GM21528 (cell line): Measurements from ENCODE around the gene KRTAP10-3.

Experiments used
- ATAC-seq: cut with Tn5 transposase; IDR thresholded peaks from one replicate; pipeline ENCODE4 v1.9.1; 2021; ENCODE audit warnings: mild to moderate bottlenecking, moderate library complexity; ENCODE audit not compliant: unreplicated experiment, low FRiP score

Gene KRTAP10-3

DNA sequence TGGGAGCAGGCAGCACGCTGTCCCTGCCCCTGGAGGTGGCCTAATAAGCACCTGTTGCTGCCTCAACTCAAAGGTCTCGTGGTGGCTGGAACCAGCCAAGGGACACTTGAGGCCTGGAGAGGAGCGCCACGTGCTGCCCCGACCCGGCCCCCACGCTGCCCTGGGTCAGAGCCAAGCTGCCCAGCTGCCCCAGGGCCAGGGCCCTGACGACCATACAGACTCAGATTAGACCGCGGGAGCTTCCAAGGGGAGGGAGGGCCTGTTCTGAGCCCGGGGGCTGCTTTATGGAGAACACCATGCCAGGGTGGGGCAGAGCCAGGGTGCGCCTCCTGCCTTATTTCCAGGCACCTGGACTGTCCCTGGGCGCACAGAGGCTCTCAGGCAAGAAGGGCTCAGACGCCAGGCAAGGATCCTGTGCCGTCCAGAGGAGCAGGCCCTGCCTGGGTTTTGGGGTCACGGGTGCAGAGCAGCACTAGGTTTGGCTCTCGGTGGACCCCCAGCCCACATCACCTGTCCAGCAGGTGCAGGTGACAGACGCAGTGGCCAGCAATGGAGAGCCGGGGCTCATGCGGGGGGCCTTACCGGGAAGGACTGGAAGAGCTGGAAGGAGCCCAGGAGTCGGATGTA lies 37.2 kb downstream of the KRTAP10-3 start:
- no peak for ATAC-seq

DNA sequence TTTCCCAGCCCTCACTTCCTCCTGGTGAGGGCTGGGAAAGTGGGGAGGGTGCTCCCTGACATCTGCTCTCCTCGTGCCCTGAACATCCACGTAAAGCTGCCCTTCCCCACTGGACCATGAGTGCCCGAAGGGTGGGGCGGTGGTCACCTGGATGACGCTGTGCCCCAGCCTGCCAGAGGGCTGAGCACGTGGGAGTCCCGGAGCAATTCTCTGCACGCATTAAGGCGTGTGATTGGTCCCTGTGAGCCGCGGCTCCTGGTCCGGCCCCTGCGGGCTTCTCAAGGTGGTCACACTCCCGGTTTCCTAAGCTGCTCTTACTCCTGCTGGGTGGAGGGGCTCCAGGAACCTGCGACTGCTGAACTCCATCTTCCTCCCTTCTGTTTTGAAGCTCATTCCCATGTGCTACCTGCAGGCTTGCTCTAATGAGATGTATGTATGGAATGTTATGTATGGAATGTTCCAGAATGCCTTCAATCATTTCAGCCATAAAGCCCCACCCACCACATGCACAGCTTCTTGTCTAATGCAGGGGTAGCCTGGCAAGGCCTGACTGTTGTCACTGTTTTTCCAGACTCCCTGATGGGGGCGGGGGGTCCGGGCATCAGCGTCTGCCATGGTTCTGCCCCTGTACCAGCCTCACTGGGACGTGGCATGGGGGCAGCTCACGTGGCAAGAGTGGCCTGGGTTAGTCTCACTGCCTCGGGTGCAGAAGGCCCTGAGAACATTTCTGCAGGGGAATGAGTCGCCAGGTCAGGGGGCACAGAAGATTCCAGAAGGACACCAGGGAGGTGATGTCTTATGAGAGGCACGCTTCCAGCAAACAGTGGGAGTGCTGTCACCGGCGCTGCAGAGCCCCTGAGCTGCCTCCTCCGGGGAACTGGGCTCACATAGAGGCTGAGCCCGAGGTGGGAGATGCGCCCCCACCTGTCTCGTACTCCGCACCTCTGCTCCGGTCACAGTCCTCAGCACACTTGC lies 38.0 kb downstream of the KRTAP10-3 start:
- no peak for ATAC-seq

DNA sequence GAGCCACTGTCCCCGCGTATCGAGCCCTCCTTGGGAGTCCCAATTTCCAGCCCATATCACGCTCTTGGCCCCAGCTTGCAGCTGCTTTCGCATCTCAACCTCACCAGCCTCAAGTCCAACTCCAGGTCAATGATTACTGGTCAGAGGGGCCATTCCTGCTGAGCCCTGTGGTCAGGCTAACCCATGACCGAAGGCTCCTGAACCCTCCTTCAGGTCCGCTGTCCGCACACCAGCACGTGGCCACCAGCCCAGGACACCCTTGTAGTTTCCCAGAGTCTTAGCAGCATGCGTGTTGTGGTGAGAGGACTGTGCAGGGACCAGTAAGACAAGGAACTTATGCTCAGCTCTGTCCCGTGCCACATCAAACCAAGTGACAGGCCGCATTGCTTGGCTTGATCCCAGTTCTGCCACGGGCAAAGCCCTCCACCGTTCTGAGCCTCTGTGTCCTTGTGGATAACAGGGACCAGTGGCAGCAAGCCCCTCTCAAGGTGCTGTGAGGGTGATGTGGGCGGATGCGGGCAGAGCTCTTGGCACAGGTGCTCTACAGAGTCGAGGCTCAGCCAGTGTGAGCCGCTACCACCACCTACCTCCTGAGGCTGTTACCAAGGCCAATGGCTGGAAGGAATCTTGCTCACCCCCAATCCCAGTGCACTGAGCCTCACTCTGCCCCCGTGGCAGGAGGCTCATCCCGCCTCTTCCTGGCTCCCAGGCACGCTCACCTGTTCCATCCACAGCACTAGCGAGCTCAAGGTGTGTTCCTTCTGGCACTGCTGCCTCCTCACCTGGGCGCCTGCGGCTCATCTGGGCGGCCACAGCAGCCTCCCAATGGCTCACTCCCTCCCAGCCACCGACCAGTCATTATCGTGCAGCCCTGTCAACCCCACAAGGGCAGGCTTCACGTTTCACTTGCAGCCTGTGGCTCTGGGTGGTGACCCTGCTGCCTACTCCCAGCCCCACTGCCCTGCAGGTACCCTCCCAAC lies 39.0 kb downstream of the KRTAP10-3 start:
- no peak for ATAC-seq

DNA sequence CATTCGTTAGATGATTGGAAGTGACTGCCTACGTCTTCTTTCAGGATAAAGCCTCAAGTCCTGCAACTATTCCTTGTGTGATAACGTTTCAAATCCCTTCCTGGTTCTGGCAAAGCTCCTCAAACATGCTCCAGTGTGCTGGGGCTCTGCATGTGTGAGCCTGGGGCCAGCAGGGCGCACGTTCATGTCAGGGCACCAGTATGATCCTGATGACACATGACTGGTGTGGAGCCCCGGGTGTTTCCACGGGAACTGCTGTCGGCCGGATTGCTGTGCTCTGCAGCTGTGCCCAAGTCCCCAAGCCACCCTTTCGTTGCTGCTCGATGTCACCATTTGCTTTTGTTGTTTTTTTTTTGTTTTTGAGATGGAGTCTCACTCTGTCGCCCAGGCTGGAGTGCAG lies 39.9 kb downstream of the KRTAP10-3 start:
- ATAC-seq: no peak

DNA sequence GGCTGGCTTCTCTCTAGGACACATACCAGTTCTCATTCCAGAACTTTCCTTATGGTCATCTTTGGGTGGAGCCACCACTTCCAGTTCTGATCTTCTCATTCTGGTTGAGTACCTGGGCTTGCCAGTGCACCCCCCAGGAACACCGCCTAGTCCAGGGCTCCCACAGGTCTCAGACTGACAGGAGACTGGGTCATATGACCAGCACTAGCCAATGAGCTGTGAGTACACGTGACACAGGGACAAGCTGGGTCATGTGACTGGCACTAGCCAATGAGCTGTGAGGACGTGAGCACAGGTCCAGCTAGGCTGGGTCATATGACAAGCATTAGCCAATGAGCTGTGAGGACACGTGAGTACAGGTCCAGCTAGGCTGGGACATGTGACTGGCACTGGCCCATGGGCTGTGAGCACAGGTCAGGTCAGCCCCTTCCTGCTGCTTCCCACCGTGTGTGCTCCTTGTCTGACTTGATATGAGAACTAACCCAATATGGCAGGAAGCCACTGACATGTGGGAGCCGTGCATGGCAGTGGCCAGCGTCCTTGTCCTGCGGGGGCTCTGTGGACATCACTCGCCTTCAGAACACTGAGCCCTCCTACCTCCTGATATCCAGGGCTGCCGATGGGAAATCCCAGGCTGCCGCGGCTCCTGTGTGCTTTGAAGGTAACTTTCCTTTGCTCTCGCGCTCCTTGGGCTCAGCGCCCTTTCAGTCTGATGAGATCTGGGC lies 41.3 kb downstream of the KRTAP10-3 start:
- ATAC-seq: no peak

DNA sequence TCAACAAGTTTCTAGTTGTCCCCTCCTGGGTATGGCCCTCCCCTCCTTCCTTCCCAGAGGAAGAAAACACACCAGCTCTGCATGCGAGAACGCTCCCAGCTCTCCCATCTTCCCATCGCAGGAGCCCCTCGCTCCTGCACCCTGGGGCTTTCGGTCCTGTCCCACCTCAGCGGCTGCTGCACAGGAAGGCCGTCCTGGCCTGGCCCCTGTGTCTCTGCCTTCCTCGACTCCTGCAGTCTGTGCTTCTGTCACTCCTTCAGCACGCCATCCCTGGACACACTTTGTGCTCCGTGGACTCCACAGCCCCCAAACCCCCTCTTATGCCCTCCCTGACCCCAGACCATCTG lies 41.8 kb downstream of the KRTAP10-3 start:
- ATAC-seq: no peak

DNA sequence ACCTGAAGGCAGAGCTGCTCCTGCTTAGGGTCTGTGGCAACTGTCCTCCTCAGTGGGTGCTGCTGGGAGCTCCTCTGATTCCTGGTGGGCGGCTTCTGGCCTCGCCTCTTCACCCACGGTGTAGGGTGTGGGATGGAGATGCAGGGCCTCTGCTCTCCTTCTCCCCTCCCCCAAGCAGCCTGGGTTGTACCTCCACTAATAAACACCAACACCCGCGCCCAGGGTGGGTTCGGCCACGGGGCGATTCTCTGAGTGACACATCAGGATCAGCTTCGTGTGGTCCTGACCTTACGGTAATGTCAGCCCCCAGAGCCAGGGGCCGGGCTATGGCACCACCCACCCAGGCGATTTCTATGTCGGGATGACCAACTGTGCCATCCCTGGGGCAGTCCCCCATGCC lies 42.3 kb downstream of the KRTAP10-3 start:
- ATAC-seq: no peak

DNA sequence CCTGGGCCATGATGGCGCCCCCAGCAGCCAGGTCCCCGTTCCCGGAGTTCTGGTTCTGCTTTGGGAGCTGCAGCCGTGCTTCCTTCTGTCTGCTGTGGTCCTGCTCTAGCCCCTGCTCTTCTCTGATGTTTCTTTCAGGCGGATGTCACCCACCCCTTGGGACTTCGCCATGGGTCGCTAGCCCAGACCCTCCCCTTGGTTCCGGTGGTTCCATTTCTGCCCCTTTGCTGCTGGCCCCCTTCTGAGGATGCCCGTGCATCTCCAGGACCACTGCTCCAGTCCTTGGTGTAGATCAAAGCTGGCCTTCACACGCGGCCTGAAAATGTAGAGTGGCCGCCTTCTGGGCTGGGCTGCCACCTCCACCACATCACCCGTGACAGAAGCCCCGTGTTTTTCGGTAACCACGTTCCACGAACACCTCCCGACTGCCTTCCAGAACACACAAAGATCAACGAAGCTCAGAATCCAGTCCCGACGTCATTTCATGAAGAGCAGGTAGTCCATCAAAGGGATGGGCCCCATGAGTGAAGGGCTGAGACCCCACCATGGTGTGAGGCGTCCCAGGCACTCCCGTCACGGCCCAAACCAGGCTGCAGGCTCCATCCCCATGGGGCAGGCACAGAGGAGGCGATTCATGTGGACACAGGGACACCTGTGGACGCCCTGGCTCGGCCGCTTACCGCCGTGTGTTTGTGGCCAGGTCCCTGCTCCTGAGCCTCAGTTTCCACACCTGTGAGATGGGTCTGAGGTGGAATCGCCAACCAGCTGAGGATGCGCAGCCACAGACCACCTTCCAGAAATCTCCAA lies 43.0 kb downstream of the KRTAP10-3 start:
- no peak for ATAC-seq

DNA sequence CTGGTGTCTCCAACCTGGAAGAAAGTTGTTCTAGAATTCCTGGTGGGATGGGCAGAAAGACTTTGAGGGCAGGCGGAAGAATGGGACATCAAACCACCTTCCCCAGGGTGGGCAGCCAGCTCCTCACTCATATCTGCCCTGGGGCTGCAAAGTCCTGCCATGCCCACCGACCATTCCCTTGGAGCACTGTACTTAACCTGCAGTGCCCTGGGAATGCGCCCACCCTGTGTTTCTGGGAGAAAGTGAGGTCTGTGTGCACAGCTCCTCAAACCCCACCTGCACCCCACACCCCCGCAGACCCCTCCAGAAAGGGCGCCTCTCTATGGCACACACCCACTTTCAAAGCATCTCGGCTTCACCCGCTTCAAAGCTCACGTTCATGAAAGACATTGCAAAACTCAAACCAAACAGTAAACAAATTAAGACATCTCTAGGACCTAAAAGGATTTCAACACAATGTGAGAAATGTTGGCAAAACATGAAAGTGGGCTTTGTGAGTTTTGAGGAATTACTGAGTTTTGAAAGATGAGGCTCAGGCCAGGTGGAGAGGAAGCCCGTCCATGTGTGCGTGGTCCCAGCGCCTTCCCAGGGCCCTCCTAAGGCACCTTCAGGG lies 43.7 kb downstream of the KRTAP10-3 start:
- ATAC-seq: no peak

DNA sequence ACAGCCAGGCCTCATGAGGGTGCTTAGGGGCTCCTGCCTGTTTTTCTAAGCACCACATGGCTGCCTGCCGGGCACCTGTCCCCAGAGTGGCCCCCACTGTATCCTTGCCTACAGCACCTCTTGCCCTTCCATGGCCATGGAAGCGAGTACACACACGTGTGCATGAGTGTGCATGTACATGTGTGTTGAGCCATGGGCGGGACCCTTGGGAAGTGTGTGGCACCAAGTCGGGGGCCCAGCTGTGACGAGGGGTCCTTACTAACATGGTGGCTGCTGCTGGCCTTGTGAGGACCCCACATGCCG lies 44.4 kb downstream of the KRTAP10-3 start:
- ATAC-seq: no peak

DNA sequence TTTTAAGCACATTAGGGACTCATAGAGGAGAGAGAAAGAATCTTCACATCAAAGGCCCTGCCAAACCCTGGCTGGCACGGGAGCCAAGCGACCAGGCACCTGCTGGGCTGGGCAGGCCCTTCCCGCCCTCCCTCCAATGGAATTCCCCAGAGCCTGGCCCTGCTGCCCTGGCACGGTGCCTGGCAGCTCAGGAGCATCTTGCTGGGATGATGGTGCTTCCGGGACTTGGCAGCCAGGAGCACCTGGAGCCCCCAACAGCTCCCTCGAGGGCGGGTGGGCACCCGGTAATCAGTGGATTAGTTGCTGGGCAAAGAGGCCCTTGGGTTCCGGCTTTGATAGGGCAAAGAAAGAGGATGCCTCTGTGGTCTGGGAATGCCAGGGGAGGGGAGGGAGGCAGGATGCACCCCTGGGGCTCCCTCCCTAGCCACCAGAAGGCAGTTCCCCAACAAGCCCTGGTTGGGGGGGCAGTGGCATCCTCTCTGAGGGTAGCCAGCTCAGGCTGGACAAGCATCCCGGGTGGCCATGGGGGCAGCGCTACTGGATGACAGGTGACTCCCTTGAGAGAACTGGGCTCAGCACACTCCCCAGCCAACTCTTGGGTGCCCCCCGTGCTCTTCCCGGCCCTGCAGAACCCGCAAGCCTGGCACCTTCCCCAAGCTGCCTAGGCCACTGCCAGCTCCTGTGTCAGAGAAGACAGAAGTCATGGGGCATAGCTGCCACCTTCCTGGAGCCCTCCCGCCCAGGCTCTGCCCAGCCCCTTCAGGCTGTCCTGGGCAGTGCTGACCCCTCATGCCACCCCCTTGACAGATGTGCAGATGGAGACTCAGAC lies 45.0 kb downstream of the KRTAP10-3 start:
- ATAC-seq: no peak

DNA sequence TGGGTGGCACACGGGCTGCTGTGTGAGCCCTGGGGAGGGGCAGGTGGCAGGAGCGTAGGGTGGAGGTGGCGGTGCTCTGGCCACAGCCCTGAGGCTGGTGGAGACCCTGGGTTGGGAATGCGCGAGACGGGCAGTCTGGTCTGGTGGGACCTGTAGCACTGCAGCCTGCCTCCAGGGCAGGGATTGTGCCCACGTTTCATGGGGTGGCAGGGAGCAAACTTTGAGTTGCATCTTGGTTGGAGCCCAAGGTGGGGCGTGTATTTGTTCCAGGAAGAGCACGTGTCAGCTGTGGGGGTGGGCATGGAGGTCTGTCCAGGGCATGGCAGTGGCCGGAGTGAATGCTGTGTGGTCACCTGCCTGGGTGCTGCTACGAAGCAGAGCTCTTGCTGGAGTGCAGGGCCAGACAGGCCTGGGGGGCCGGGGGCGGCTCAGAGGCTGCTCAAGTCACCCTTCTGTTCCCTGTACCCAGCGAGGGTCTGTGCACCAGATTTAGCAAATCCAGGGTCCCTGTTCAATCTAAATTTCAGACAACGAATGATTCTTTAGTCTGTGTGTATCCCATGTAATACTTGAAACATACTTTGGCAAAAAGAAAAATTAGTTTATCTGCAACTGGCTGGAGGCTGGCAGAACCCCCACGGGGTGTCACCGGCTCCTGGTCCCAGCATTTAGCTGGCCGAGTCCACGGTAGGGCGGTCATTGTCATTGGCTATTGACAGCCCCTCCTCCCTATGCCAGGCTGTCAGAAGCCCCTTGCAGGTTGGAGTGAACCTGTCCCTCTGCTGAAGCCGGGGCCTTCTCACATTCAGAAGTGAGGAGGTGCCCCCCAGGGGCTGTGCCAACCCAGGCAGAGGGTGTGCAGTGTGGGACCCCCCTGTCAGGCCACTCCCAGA lies 45.9 kb downstream of the KRTAP10-3 start:
- no peak for ATAC-seq

DNA sequence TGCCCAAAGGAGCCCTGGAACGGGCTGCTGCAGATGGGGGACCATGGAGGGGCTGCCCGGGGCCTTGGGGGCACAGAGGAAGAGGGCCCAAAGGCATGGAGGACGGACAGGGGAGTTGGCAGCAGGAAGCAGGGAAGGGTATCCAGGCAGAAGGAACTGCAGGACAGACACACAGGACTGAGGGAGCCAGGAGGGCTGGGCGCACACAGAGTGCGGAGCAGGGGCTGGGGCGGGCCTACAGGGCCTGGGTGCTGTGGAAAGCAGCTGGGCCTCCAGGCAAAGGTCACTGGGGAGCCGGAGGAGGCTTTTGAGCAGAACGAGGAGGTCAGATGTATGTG lies 46.7 kb downstream of the KRTAP10-3 start:
- no peak for ATAC-seq

DNA sequence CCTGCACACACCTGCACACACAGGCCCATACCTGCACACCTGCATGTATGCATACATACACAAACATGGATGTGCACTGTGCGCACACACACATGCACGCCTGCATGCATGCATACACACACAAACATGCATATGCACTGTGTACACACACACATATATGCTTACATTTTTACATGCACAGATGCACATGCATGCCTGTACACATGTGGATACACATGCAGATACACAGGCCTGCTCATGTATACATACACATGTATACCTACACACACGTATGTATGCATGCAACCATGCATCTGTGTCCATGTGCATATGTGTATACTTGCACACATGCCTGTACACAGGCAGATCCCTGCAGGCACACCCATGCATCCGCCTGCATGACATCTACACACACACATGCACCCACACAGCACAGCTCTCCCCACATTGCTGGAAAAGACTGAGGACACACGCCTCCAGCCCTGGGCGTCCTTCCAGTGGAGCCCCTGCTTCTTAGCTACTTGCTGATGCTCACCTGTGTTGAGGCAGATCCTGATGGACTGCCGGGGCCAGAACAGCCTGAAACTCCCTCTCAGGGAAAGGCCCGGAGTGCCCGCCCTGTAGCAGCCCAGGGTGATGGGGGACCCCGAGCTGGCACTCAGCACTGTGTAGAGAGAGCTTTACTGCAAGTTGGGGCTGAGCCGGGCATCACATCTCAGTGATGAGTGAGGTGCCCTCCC lies 47.2 kb downstream of the KRTAP10-3 start:
- ATAC-seq: no peak

DNA sequence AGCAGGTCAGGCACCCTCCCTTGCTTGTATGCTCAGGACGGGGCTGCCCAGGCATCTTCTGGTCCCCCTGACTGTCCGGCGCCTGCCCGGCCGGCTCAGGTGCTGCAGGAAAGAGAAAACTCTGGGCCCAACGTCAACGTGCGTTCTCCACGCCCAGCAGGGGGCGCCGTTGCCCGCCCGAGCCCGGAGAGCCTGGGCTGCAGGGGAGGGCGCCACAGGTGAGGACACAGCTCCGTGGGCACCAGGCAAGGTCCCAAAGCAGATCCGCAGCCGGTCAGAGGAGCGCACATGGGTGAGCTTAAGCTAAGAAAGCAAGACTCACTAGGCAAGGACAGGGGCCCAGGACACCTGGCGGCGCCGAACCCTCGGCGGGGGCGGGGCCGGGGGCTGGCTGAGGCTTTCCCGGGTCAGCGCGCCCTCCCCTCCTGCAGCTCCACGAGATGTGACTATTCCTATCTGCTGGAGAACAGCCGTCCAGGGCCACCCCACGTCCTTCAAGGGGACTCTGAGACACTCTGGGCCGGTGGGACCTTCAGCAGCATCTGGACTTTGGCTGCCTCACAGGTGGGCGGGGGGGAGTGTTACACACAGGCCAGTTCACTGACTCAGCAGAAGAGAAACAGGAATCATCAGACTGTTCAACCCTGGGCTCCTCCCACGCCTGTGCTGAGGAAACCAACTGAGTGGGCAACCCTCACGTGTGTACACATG lies 47.9 kb downstream of the KRTAP10-3 start:
- no peak for ATAC-seq

DNA sequence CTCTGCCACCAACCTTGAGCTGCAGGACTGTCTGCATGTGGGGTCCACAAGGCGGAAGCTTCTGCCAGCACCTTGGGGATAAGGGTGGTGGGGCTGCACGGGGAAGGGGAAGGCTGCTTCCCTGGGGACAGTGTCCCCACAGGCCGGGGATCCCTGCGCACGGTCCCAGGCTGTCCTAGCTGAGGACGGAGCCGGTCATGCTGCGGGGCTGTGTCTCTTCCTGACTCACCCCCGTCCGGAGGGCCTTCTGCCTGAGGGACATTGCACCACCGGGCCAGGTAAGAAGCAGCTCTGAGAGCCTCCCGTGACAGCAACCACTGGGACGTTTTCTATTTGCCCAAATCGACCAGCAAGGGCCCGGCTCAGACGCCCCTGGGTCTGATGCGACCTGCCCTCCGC lies 48.5 kb downstream of the KRTAP10-3 start:
- no peak for ATAC-seq
